Endothelial cell of umbilical vein (primary cell): ENCODE results near the gene MAP3K7CL. TPM values are rescaled to one million over a fixed set of nuclear protein-coding genes. Genes with fewer than 3 reads are reported as not detected.

ENCODE experiments used
- BruUV-seq: library from RNA; stranded (reverse); fragments of 400-500 nt; replicated peaks from 2 replicates; lab custom pipeline; 2021; lab: Mats Ljungman, UMichigan
- CTCF ChIA-PET: fragments of 300-600, 350-600 bp; sonication (Branson Sonifier 250); formaldehyde crosslinking; loops from one replicate; lab custom pipeline; 2021; ENCODE audit warnings: antibody characterized with exemption, inconsistent platforms; lab: Charles Lee
- POLR2A ChIA-PET: fragments of 300-600, 350-600 bp; sonication (Branson Sonifier 250); formaldehyde crosslinking; loops from one replicate; lab custom pipeline; 2021; ENCODE audit warnings: antibody characterized with exemption, inconsistent platforms; lab: Charles Lee
- DNase-seq: peaks from one replicate; pipeline ENCODE4 v3.0.0-alpha.2; 2011; ENCODE audit warnings: low read depth, low spot score
- FAIRE-seq: peaks from 2 replicates; lab custom pipeline; 2011; peaks lifted over from hg19 to GRCh38; lab: Jason Lieb, UNC
- H2AFZ ChIP-seq: 2 replicates; pipeline ENCODE4 v1.6.0; 2012; ENCODE audit warnings: low read depth, low read length, control low read depth, inconsistent platforms
- H3K27ac ChIP-seq: 2 replicates; pipeline ENCODE4 v1.5.1; 2011; ENCODE audit warnings: low read depth, mild to moderate bottlenecking, control low read depth, low read length, moderate library complexity; ENCODE audit not compliant: insufficient read depth
- H3K27me3 ChIP-seq, 2 experiments: 2 replicates each; pipeline versions ENCODE4 v1.6.0 to v1.6.1; 2011; ENCODE audit warnings: low read length in 2 of 2, mixed read lengths in 1 of 2; ENCODE audit not compliant: control insufficient read depth in 2 of 2, insufficient read depth in 2 of 2
- H3K36me3 ChIP-seq, 2 experiments: 2 replicates in 1 of 2; 3 replicates in 1 of 2; pipeline ENCODE4 v1.5.1; 2011; ENCODE audit warnings: low read length in 2 of 2, mild to moderate bottlenecking in 1 of 2, moderate library complexity in 1 of 2; ENCODE audit not compliant: control insufficient read depth in 2 of 2, insufficient read depth in 2 of 2; ENCODE audit errors: extremely low read depth in 1 of 2
- H3K4me1 ChIP-seq: 3 replicates; pipeline ENCODE4 v1.5.1; 2011; ENCODE audit warnings: mild to moderate bottlenecking, low read length; ENCODE audit not compliant: control insufficient read depth, insufficient read depth; ENCODE audit errors: extremely low read depth
- H3K4me2 ChIP-seq: 2 replicates; pipeline ENCODE4 v1.6.1; 2011; ENCODE audit warnings: low read length, control low read depth, mixed read lengths; ENCODE audit not compliant: insufficient read depth
- H3K4me3 ChIP-seq, 3 experiments: fragments of 200-600 bp in 1 of 3; sonication (generic), shearing (Covaris generic) in 1 of 3; replicated peaks in 1 of 3; 2 replicates each; pipeline ENCODE4 v1.5.1; 2011 to 2016; ENCODE audit warnings: control low read depth in 3 of 3, low read length in 3 of 3, mild to moderate bottlenecking in 2 of 3, inconsistent platforms in 1 of 3, low read depth in 1 of 3, moderate library complexity in 1 of 3; ENCODE audit not compliant: insufficient read depth in 1 of 3
- H3K79me2 ChIP-seq: 2 replicates; pipeline ENCODE4 v1.6.0; 2012; ENCODE audit warnings: low read length, inconsistent platforms; ENCODE audit not compliant: control insufficient read depth, insufficient read depth
- H3K9ac ChIP-seq: replicated peaks from 2 replicates; pipeline ENCODE3; 2011; ENCODE audit warnings: low read length, control low read depth; ENCODE audit not compliant: insufficient read depth; ENCODE audit errors: extremely low read depth
- H3K9me1 ChIP-seq: replicated peaks from 3 replicates; pipeline ENCODE4 v1.6.0; 2011; ENCODE audit warnings: mild to moderate bottlenecking, low read length; ENCODE audit not compliant: control insufficient read depth, insufficient read depth; ENCODE audit errors: extremely low read depth
- H3K9me3 ChIP-seq: replicated peaks from 2 replicates; pipeline ENCODE4 v1.5.1; 2012; ENCODE audit warnings: low read length, inconsistent platforms; ENCODE audit not compliant: control insufficient read depth, insufficient read depth
- H4K20me1 ChIP-seq: replicated peaks from 2 replicates; pipeline ENCODE3; 2011; ENCODE audit warnings: mild to moderate bottlenecking, low read length; ENCODE audit not compliant: control insufficient read depth, insufficient read depth; ENCODE audit errors: extremely low read depth
- EZH2 ChIP-seq: IDR thresholded peaks from 2 replicates; pipeline ENCODE4 v1.6.1; 2012; ENCODE audit warnings: borderline replicate concordance, low read depth, mild to moderate bottlenecking, moderate library complexity, low read length, inconsistent platforms; ENCODE audit not compliant: severe bottlenecking
- FOS ChIP-seq: IDR thresholded peaks from 2 replicates; pipeline ENCODE4 v1.6.1; 2011; ENCODE audit warnings: mild to moderate bottlenecking, low read length, moderate library complexity, borderline replicate concordance; ENCODE audit not compliant: insufficient read depth
- GATA2 ChIP-seq: IDR thresholded peaks from 2 replicates; pipeline ENCODE4 v1.7.0; 2011; ENCODE audit warnings: low read depth, mild to moderate bottlenecking, moderate library complexity, mixed read lengths, low read length; ENCODE audit not compliant: insufficient read length, insufficient read depth
- MYC ChIP-seq: IDR thresholded peaks from one replicate; pipeline ENCODE4 v1.6.1; 2011; ENCODE audit warnings: mild to moderate bottlenecking, low read depth, low read length
- POLR2A ChIP-seq: IDR thresholded peaks from 2 replicates; pipeline ENCODE4 v1.6.1; 2012; ENCODE audit warnings: low read depth, mild to moderate bottlenecking, control low read depth, low read length
- dilution Hi-C: fragments of 300-500 bp; cut with MboI; formaldehyde crosslinking; loops from one replicate; pipeline ENCODE4 v1.15.0; 2019; ENCODE audit warnings: low sequenced_read_pairs; ENCODE audit not compliant: extremely low pct_ligation_motif_present
- intact Hi-C: fragments of 100-400 bp; cut with micrococcal nuclease; formaldehyde crosslinking; loops from one replicate; pipeline ENCODE4 v1.10.0; 2022
- polyA plus RNA-seq, 4 experiments: library from polyadenylated mRNA; depleted of rRNA in 3 of 4; stranded (reverse) in 3 of 4; unstranded in 1 of 4; fragments of >200 nt; gene quantifications; 2 replicates each; pipeline versions ENCODE4 v1.2.1 to v1.2.3, GENCODE V29; 2011 to 2012; ENCODE audit warnings: missing spikeins in 1 of 4
- total RNA-seq: library from RNA; stranded (reverse); gene quantifications from 2 replicates; pipeline ENCODE4 v1.2.3, GENCODE V29; 2021

Gene MAP3K7CL
- total and polyA plus RNA-seq, 2 donors (not counting 3 experiments of a cell fraction or from before 2014, with no cell fraction given), result 6.1 to 8.1 TPM

- no peak overlapping the region for H3K27ac ChIP-seq
- H3K4me1 ChIP-seq, result peaks cover 45% of the 10 kb centered on the region
Measured at GRCh38 chr21:29185633-29186032, 55.2 kb downstream of the MAP3K7CL start.

GRCh38 chr21:29186246-29186645 lies 55.8 kb downstream of the MAP3K7CL start:
- Histone ChIP-seq H3K9ac (no peak overlapping the region), H3K36me3 (no peaks in the 10 kb centered on the region), H3K27me3 (no peaks in the 10 kb centered on the region), H3K27ac (no peak overlapping the region), H4K20me1 (no peaks in the 10 kb centered on the region), H3K4me3 (no peak overlapping the region), H2AFZ (no peak overlapping the region), H3K4me2 (no peak overlapping the region), H3K9me1 (no peaks in the 10 kb centered on the region), H3K79me2 (no peaks in the 10 kb centered on the region), H3K4me1 (peaks cover 45% of the 10 kb centered on the region), H3K9me3 (no peaks in the 10 kb centered on the region)
- ChIA-PET CTCF (no interaction called here), POLR2A (no interaction called here)
- no TSS peak for BruUV-seq
- intact Hi-C loops (no loop called here), dilution Hi-C loops (no loop called here)
- FAIRE-seq (no peak), DNase-seq (no peak)
- TF ChIP-seq EZH2 (no peak), MYC (no peak), FOS (peak; percentile 36), POLR2A (no peak), GATA2 (peak; percentile 27)

More at GRCh38 chr21:29185633-29186032, 55.2 kb downstream of the MAP3K7CL start:
- no TSS peak for BruUV-seq
- Histone ChIP-seq H3K27me3 (no peaks in the 10 kb centered on the region), H3K9me1 (no peaks in the 10 kb centered on the region), H3K4me3 (no peak overlapping the region), H3K79me2 (no peaks in the 10 kb centered on the region), H3K9ac (no peak overlapping the region), H3K36me3 (no peaks in the 10 kb centered on the region), H4K20me1 (no peaks in the 10 kb centered on the region), H3K4me2 (no peak overlapping the region), H3K9me3 (no peaks in the 10 kb centered on the region), H2AFZ (no peak overlapping the region)
- TF ChIP-seq FOS (no peak), GATA2 (no peak), EZH2 (no peak)
- DNase-seq (no peak), FAIRE-seq (no peak)
- ChIA-PET CTCF (interaction anchor here (1.1 kb wide), 1 partner anchor 20 kb away, joined by 3 read pairs; no protein-coding TSS in a partner anchor), POLR2A (no interaction called here)
- dilution Hi-C loops, result no loop called here
- intact Hi-C loops, result no loop called here
